ENCODE data around the gene CHIC2. TPM values are rescaled to one million over a fixed set of nuclear protein-coding genes. Genes with fewer than 3 reads are reported as not detected.

Gene CHIC2
- total RNA-seq, 1 experiment from 2014 or later, result 10.8 TPM

- no peaks in the 10 kb centered on the region for H3K79me2 ChIP-seq (ENCODE audit: insufficient read depth, low read length)
- no peaks in the 10 kb centered on the region for H3K9me2 ChIP-seq (ENCODE audit: insufficient read depth)
- no peak overlapping the region for H3K27ac ChIP-seq (ENCODE audit: low read depth, low read length)
- POLR2A ChIA-PET, result no interaction called here
- no peak overlapping the region for H3K4me2 ChIP-seq (ENCODE audit: low read length)
- CTCF ChIA-PET, result no interaction called here
- H3K9ac ChIP-seq (ENCODE audit: low read length), result no peak overlapping the region
- H3K36me3 ChIP-seq (ENCODE audit: control insufficient read depth in 1 of 2, insufficient read depth in 2 of 2, low read length in 2 of 2), result no peaks in the 10 kb centered on the region
- H3K9me3 ChIP-seq (ENCODE audit: control insufficient read depth in 1 of 2, insufficient read depth in 1 of 2, low read depth in 1 of 2, low read length in 2 of 2), result no peaks in the 10 kb centered on the region
- ATAC-seq, result no peak
- no peak for DNase-seq (ENCODE audit: low read depth, low spot score)
- H4K20me1 ChIP-seq (ENCODE audit: insufficient read depth), result no peaks in the 10 kb centered on the region
- H2AFZ ChIP-seq (ENCODE audit: low read depth, low read length, poor library complexity, severe bottlenecking), result no peak overlapping the region
- TF ChIP-seq CEBPB (IDR thresholded peaks at IDR 0.05; ENCODE audit: low read depth), result no peak
- no peak for TF ChIP-seq TCF7L2 (IDR thresholded peaks at IDR 0.05; ENCODE audit: borderline replicate concordance, extremely low read depth, insufficient read depth, insufficient read length)
- no peak for TF ChIP-seq POLR2AphosphoS5 (IDR thresholded peaks at IDR 0.05; ENCODE audit: low read depth, low read length)
- TF ChIP-seq CBX3 (IDR thresholded peaks at IDR 0.05; ENCODE audit: low read depth), result no peak
- no peak for TF ChIP-seq SRF (IDR thresholded peaks at IDR 0.05; ENCODE audit: low read depth)
- intact Hi-C loops (cut with micrococcal nuclease), result no loop called here
- BruUV-seq (replicated peaks), result no TSS peak
- H3K27me3 ChIP-seq (ENCODE audit: insufficient read depth, low read length), result peaks cover 26% of the 10 kb centered on the region
- peaks cover 0 to 15% of the 10 kb centered on the region in 2 experiments; a peak in 2 of 4 replicates for H3K4me1 ChIP-seq (ENCODE audit: control insufficient read depth in 1 of 2, insufficient read depth in 2 of 2, low read length in 2 of 2)
- H3K4me3 ChIP-seq (replicated peaks in 1 of 2; ENCODE audit: low read depth in 1 of 2, low read length in 2 of 2), result no peak overlapping the region
- RAD21 ChIA-PET (ENCODE audit: low non-redundant PET in 1 of 2, low total read pairs in 2 of 2, uncharacterized antibody in 2 of 2, unreplicated experiment in 2 of 2), result no interaction called here
Measured at GRCh38 chr4:54093324-54094240, 29.2 kb upstream of the CHIC2 start.

DNA sequence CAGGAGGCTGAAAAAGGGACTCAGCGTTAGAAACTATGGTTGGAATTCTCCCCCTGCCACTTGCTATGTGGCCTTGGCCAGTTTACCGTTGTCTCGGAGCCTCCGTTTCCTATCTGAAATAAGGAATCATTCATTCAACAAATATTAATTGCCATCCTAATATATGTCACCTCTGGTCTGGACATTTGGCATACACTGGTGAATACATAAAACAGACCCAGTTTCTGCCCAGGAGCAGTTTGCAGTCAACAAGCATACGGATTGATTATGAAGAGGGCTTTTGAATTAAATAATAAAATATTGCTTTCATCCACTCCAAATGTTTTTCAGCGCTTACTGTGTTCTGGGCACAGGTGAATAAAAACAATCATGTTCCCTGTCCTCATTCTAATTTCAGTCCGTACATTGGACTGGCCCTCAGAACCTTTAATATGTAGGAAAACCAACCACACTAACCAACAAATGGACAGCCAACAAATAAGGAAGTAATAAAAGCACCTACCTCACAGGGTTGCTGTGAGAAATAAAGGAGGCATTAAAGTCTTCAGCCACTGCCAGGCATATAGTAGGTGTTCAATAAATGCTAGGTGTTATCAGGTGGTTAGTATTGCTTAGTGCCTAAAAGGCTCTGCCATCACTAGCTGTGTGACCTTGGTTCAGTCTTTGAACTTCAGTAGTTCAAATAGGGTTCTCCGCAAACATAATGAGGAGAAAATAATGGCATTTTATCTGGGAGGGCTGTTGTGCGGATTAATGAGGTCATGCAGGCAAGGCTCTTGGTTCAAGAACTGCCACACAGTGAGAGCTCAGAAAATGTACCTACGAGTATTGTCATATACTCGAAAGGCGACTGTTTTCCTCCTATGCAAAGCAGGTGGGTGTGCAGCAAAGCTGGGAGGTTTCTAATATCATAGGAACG, 28.3 kb upstream of the CHIC2 start:
- H3K4me2 ChIP-seq (ENCODE audit: low read length), result peak overlapping the region; percentile 76
- H3K9me3 ChIP-seq (ENCODE audit: control insufficient read depth in 1 of 2, insufficient read depth in 1 of 2, low read depth in 1 of 2, low read length in 2 of 2), result no peaks in the 10 kb centered on the region
- H3K4me1 ChIP-seq (ENCODE audit: control insufficient read depth in 1 of 2, insufficient read depth in 2 of 2, low read length in 2 of 2), result peaks cover 0 to 15% of the 10 kb centered on the region in 2 experiments; a peak in 2 of 4 replicates
- no peak for TF ChIP-seq CEBPB (IDR thresholded peaks at IDR 0.05; ENCODE audit: low read depth)
- no TSS peak for BruUV-seq (replicated peaks)
- H3K79me2 ChIP-seq (ENCODE audit: insufficient read depth, low read length), result no peaks in the 10 kb centered on the region
- no peak overlapping the region for H3K4me3 ChIP-seq (replicated peaks in 1 of 2; ENCODE audit: low read depth in 1 of 2, low read length in 2 of 2)
- intact Hi-C loops (cut with micrococcal nuclease), result no loop called here
- peaks cover 19% of the 10 kb centered on the region for H3K27me3 ChIP-seq (ENCODE audit: insufficient read depth, low read length)
- no peaks in the 10 kb centered on the region for H3K9me2 ChIP-seq (ENCODE audit: insufficient read depth)
- no peak overlapping the region for H3K9ac ChIP-seq (ENCODE audit: low read length)
- ChIA-PET POLR2A (no interaction called here), RAD21 (ENCODE audit: low non-redundant PET in 1 of 2, low total read pairs in 2 of 2, uncharacterized antibody in 2 of 2, unreplicated experiment in 2 of 2) (no interaction called here), CTCF (no interaction called here)
- ATAC-seq (no peak), DNase-seq (ENCODE audit: low read depth, low spot score) (no peak)
- H2AFZ ChIP-seq (ENCODE audit: low read depth, low read length, poor library complexity, severe bottlenecking), result no peak overlapping the region
- no peaks in the 10 kb centered on the region for H3K36me3 ChIP-seq (ENCODE audit: control insufficient read depth in 1 of 2, insufficient read depth in 2 of 2, low read length in 2 of 2)
- H3K27ac ChIP-seq (ENCODE audit: low read depth, low read length), result no peak overlapping the region
- no peaks in the 10 kb centered on the region for H4K20me1 ChIP-seq (ENCODE audit: insufficient read depth)
